RWPE2 (cell line): ENCODE results near the gene CTSF.

Experiments
- ATAC-seq: fragments of 200-7000 bp; cut with Tn5 transposase; 3 replicates; pipeline ENCODE4 v1.9.1; 2021; ENCODE audit warnings: low read depth
- DNase-seq: peaks from one replicate; pipeline ENCODE4 v3.0.0-alpha.2; 2020; ENCODE audit warnings: low spot score
- H3K27ac ChIP-seq: fragments of 450-650 bp; 2 replicates; pipeline ENCODE4 v1.5.1; 2017; ENCODE audit warnings: mild to moderate bottlenecking; ENCODE audit not compliant: poor library complexity, severe bottlenecking
- H3K27me3 ChIP-seq: fragments of 250-450 bp; sonication (Bioruptor Pico); 2 replicates; pipeline ENCODE4 v1.5.1; 2021; ENCODE audit warnings: mild to moderate bottlenecking, moderate library complexity; ENCODE audit not compliant: insufficient read depth, poor library complexity, severe bottlenecking
- H3K36me3 ChIP-seq: fragments of 250-450 bp; sonication (Bioruptor Pico); 2 replicates; pipeline ENCODE4 v1.5.1; 2020; ENCODE audit warnings: low read depth, mild to moderate bottlenecking, moderate library complexity
- H3K4me1 ChIP-seq: fragments of 250-450 bp; sonication (Bioruptor Pico); 2 replicates; pipeline ENCODE4 v1.5.1; 2021; ENCODE audit warnings: mild to moderate bottlenecking, moderate library complexity; ENCODE audit not compliant: insufficient read depth, poor library complexity, severe bottlenecking
- H3K4me3 ChIP-seq: fragments of 250-450 bp; sonication (Bioruptor Pico); 2 replicates; pipeline ENCODE4 v1.5.1; 2021; ENCODE audit warnings: mild to moderate bottlenecking, moderate library complexity; ENCODE audit not compliant: severe bottlenecking
- H3K9me3 ChIP-seq: fragments of 250-450 bp; sonication (Bioruptor Pico); 2 replicates; pipeline ENCODE4 v1.5.1; 2021; ENCODE audit warnings: mild to moderate bottlenecking, moderate library complexity; ENCODE audit not compliant: severe bottlenecking
- CTCF ChIP-seq: fragments of 450-650 bp; IDR thresholded peaks from one replicate; pipeline ENCODE4 v1.5.1; 2017; ENCODE audit warnings: mild to moderate bottlenecking, moderate library complexity; ENCODE audit not compliant: poor library complexity, severe bottlenecking

Gene CTSF

DNA sequence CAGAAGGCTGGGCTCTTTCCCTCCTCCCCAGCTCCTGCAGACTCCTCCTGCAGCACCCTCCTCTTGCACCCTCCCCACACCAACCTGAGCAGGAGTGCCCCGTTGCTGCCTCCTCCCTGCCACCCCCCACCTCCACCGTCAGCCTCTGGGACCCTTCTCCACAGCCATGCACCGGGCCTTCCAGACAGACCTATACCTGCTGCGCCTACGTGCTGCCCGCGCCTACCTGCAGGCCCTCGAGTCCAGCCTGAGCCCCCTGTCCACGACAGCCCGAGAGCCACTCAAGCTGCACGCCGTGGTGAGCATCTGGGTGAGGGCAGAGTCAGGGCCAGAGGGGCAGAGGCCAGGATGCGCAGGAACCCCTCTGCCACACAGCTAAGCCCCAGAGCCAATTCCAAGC is 38.8 kb downstream of the CTSF start:
- Histone ChIP-seq H3K36me3 (no peaks in the 10 kb centered on the region), H3K27ac (no peak overlapping the region), H3K9me3 (no peaks in the 10 kb centered on the region), H3K4me1 (no peaks in the 10 kb centered on the region), H3K4me3 (no peak overlapping the region), H3K27me3 (no peaks in the 10 kb centered on the region)
- DNase-seq, result no peak
- TF ChIP-seq CTCF, result no peak
- no peak for ATAC-seq

DNA sequence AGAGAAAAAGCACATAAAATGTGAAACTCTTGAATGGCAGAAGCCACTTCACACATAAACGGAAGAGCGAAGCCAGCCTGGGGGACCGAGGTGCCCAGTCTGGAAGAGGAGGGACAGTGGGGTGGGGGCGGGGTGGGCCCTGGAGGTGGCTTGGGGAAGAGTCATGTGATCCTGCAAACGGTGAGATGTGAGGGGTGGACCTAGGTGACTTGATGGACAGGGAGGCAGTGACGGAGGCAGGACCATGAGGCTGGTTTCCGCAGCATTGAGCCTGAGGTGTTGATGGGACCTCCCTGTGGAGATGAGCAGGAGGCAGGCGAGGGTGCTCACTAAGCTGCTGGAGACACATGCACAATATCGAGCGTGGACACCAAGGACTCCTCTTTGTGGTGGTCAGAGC is 39.3 kb downstream of the CTSF start:
- no peak overlapping the region for H3K27ac ChIP-seq

DNA sequence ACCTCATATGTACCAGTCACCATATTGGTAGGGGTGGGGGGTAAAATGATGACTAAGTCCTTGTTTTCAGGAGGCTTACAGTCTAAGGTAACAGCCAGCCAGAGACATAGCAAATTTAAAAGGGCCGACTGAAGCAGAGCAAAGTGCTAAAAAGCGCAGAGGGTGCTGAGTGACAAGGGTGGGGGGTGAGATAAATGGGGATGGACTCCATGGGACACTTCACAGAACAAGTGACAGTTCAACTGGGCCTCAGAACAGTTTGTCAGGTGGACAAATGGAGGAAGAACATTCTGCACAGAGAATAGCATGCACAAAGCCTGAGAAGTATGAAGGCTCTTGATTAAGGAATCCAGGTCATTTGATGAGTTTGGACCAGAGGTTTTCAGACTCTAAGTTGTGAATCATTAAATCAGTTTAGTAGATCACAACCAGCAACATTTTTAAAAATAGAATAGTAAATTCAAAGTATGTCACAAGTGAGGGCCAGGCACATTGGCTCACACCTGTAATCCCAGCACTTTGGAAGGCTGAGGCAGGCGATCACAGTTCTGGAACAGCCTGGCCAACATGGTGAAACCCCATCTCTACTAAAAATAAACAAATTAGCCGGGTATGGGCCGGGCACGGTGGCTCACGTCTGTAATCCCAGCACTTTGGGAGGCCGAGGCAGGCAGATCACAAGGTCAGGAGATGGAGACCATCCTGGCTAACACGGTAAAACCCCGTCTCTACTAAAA is 43.9 kb downstream of the CTSF start:
- H3K27ac ChIP-seq, result no peak overlapping the region
- no peaks in the 10 kb centered on the region for H3K9me3 ChIP-seq
- DNase-seq (no peak), ATAC-seq (no peak)
- H3K36me3 ChIP-seq, result peaks cover 33% of the 10 kb centered on the region
- no peak overlapping the region for H3K4me3 ChIP-seq
- TF ChIP-seq CTCF, result no peak
- H3K4me1 ChIP-seq, result no peaks in the 10 kb centered on the region
- no peaks in the 10 kb centered on the region for H3K27me3 ChIP-seq

More for the DNA sequence above, 39.3 kb downstream of the CTSF start:
- TF ChIP-seq CTCF, result no peak
- no peaks in the 10 kb centered on the region for H3K27me3 ChIP-seq
- no peaks in the 10 kb centered on the region for H3K9me3 ChIP-seq
- H3K36me3 ChIP-seq, result 0 out of 2 replicates have a peak, but pooled peaks cover under 1% of the 10 kb centered on the region
- no peak for DNase-seq
- no peak overlapping the region for H3K4me3 ChIP-seq
- no peak; the same call in 2 of the 3 replicates for ATAC-seq
- H3K4me1 ChIP-seq, result no peaks in the 10 kb centered on the region

DNA sequence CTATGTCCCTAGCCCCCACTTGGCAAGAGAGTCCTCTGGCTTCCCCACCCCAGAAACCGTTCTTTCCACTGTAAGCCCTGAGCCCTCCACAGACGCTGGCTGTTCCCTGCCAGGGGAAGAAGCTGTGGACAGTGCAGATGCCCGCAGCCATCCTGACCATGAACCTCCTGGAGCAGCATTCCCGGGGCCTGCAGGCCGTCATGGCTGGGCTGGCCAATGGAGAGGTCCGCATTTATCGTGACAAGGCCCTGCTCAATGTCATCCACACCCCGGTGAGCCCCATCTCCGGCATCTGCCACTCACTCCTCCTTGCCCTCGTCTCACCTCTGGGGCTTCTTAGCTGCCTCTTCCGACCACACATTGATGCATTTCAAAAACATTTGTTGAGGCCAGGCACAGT is 44.8 kb downstream of the CTSF start:
- no peak for TF ChIP-seq CTCF
- no peaks in the 10 kb centered on the region for H3K27me3 ChIP-seq
- H3K4me3 ChIP-seq, result no peak overlapping the region
- no peaks in the 10 kb centered on the region for H3K4me1 ChIP-seq
- ATAC-seq (0 out of 3 replicates have a peak, but pooled peaks have one; percentile 17), DNase-seq (no peak)
- no peak overlapping the region for H3K27ac ChIP-seq
- peaks cover 34% of the 10 kb centered on the region for H3K36me3 ChIP-seq
- H3K9me3 ChIP-seq, result no peaks in the 10 kb centered on the region
